HG03139 (cell line): ENCODE results near the gene SMIM33.
"Not testable (repeated sequence)": the region's sequence is repeated elsewhere in the genome, so short reads cannot be mapped to it uniquely, and the experiment has no call there.

Source experiments
- ATAC-seq: cut with Tn5 transposase; IDR thresholded peaks from one replicate; pipeline ENCODE4 v1.9.1; 2021; ENCODE audit not compliant: unreplicated experiment

Gene SMIM33

DNA sequence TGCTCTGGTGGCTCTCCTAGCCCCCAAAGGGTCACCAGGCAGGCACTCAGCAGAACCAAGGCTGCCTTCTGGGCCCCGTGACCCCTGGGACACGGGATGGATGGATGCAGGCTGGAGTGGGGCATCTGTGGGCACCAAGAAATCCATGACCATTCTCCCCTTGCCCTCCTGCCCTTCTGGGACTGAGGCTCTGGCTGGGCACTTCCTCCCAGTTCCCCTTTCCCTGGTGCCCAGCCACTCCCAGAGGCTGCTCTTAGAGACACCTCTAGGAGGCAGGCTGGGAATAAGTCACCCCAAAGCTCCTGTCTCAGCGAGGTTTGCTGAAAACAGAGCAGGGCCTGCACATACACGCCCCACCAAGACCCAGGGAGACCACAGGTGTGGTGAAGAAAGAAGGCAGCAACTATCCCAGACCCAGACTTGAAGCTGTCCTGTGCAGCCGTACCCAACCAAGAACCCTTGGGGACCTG lies 10.8 kb downstream of the SMIM33 start:
- ATAC-seq, result peak; percentile 9

DNA sequence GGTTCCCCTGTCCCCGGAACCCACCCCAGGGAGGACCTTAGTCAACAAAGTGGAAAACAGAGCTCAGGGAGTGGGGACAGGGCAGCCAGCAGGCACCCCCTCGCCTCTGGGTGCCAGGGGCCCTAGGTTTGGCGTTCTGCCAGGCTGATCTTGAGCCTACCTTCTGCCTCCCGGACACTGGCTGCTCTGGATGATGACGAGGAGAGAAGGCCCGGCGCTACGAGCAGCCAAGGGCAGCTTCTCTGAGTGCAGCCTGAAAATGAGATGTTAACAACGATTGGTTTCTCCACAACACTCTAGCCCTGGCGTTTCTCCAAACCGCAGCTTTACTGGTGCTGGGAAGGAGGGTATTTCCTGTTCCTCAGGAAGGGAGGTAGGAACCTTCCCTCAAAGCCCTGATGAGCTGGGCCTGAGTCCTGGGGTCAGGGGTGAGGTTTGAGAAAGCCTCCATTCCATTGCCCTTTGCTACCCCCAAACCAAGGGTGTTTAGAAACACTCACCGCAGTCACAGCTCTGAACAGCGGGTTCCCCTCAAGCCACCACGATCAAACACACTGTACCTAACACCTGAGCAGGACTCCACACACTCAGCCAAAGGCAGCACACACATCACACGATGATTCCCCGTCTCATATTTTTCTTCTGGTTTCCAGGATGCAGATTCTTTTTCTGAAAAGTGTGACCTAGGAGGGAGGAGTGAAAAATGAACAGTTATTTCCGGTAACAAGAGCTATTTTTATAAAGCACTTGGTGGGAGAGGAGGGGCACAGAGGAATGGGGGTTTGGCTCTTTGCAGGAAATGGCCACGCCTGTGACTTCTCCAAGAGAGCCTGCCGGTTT lies 11.5 kb downstream of the SMIM33 start, which contains the start of gene STING1:
Gene STING1 (minus strand): TSS at position 709 of the 840 bp plus-strand sequence. CDS start 1,054 bp downstream, outside the sequence.
- ATAC-seq, result peak; percentile 46

DNA sequence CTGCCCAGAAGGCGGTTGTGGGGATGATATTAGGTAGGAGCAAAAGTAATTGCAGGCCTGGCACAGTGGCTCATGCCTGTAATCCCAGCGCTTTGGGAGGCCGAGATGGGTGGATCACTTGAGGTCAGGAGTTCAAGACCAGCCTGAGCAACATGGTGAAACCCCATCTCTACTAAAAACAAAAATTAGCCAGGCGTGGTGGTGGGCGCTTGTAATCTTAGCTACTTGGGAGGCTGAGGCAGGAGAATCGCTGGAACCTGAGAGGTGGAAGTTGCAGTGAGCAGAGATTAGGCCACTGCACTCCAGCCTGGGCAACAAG lies 12.0 kb downstream of the SMIM33 start:
- ATAC-seq, result not testable (repeated sequence)

DNA sequence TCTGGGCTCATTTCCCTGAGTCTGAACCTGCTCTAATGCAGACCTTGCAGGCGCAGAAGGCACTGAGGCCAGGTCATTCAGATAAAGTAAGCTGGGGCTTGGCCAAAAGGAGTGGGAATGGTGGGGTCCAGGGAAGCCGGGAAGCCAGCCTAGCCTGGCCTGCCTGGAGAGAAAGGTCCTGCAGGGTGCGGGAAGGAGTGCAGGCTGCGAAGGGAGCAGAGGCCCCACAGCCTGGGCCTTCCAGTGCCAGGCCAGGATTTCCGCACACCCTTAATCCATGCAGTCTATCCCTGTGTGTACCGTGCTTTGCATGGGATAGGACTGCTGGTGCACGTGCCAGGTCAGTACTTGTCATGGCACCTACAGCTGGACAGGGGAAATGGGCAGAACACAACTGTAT lies 15.4 kb downstream of the SMIM33 start:
- ATAC-seq, result no peak

- ATAC-seq, result no peak
Measured at GRCh38 chr5:139488260-139488659, 17.5 kb downstream of the SMIM33 start.

DNA sequence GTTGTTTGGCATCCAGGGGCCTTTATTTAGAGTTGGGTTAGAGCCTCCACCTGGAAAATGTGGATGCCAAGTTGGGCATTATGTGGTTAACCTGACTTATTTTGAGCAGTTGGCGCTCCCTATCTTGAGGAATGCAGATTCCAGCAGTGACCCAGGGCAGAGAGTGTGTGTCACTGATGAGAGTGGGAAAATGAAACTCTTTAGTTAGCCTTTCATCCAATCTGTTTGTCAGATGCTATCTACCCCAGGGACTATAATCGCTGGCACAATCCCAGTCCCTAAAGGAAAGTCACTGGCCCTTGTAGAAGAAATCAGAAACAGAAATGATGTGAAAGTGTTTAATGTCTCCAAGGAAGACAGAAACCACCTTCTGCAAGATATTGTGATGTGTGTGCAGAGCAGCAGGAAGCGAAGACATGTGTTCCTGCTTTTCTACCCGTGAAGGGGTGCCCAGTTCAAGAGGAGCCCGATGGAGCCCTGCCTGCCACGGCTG lies 21.9 kb downstream of the SMIM33 start:
- no peak for ATAC-seq

GRCh38 chr5:139494256-139494655 lies 23.5 kb downstream of the SMIM33 start:
- no peak for ATAC-seq

DNA sequence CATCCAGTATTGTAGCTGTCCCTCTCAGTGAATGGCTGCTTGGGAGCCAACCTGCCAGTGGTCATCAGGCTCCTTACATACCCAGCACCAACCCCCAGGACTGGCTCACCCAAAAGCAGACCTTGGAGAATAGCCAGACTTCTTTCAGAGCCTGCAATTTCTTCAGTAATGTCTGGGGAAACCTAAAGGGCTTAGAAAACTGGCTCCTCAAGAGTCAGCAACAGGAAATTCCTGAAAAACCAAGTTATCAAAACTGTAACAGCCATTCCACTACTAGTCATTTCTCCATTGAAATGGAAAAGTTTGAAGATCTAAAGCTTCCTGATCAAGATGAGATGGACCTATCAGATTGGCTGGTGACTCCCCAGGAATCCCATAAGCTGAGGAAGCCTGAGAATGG lies 24.0 kb downstream of the SMIM33 start:
- ATAC-seq, result no peak

GRCh38 chr5:139495638-139496435 lies 25.0 kb downstream of the SMIM33 start:
- ATAC-seq, result no peak

GRCh38 chr5:139501381-139501780 lies 30.6 kb downstream of the SMIM33 start:
- no peak for ATAC-seq

DNA sequence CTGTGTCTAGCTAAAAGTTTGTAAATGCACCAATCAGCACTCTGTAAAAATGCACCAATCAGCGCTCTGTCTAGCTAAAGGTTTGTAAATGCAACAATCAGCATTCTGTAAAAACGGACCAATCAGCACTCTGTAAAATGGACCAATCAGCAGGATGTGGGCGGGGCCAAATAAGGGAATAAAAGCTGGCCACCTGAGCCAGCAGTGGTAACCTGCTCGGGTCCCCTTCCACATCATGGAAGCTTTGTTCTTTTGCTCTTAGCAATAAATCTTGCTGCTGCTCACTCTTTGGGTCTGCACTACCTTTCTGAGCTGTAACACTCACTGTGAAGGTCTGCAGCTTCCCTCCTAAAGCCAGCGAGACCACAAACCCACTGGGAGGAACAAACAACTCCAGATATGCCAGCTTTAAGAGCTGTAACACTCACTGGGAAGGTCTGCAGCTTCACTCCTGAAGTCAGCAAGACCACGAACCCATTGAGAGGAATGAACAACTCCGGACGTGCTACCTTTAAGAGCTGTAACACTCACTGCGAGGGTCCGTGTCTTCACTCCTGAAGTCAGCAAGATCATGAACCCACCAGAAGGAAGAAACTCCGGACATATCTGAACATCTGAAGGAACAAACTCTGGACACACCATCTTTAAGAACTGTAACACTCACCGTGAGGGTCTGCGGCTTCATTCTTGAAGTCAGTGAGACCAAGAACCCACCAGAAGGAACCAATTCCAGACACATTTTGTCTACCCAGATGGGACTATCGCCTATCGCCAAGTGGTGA lies 32.4 kb downstream of the SMIM33 start:
- ATAC-seq, result not testable (repeated sequence)

GRCh38 chr5:139503879-139504278 lies 33.1 kb downstream of the SMIM33 start:
- ATAC-seq, result not testable (repeated sequence)

GRCh38 chr5:139504722-139505121 lies 33.9 kb downstream of the SMIM33 start:
- ATAC-seq, result not testable (repeated sequence)

GRCh38 chr5:139512786-139513390 lies 42.1 kb downstream of the SMIM33 start:
- ATAC-seq, result no peak

GRCh38 chr5:139513434-139513833 lies 42.6 kb downstream of the SMIM33 start:
- ATAC-seq, result peak; percentile 52

GRCh38 chr5:139513852-139514485 lies 43.2 kb downstream of the SMIM33 start:
- ATAC-seq, result peak; percentile 7

- ATAC-seq, result no peak
Measured at GRCh38 chr5:139514486-139514856, 43.7 kb downstream of the SMIM33 start.

DNA sequence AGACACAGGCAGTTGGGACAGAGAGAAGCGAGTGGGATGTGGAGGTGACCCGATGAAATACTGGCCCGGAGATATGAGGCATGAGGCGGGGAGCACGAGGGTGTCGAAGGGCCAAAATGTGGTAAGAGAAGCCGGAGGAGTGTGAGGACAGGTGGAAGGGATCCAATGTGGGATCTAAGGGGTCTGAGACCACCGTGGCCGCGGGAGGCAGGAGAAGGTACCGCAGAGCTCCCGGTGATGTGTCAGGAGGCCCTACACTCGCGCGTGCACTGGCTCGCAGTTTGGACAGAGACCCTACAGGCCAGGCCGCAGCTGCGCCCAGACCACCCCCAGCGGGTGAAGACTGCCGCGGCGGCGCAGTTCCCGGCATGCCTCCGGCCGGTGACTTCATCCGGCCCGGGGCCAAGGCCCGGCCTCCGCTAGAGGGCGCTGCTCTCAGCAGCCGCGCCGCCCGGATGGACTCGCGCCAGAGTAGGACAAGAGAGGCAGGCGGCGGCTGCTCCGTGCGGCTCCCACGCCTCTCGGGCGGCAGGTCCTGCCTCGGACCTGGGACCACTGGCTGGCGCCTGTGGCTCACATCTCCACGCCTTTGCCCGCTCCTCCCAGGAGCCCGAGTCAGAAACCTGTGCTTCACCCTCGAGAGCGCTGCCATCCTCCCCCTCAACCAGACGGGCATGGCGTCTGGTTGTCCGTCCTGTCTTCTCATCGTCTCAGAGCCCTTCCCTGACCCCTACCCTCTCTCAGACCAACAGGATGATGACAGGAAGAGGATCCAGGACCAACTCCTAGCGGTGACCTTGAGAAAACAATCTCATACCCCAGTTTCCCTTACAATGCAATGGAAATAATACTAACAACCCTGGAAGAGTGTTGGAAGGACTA lies 47.1 kb downstream of the SMIM33 start:
- ATAC-seq, result peak; percentile 62
